ENCODE data around the gene SERPINB10. TPM values are rescaled to one million over a fixed set of nuclear protein-coding genes. Genes with fewer than 3 reads are reported as not detected.

Gene SERPINB10
- total RNA-seq, 3 donors from 2014 or later: 0.15 TPM; not detected in 2

DNA sequence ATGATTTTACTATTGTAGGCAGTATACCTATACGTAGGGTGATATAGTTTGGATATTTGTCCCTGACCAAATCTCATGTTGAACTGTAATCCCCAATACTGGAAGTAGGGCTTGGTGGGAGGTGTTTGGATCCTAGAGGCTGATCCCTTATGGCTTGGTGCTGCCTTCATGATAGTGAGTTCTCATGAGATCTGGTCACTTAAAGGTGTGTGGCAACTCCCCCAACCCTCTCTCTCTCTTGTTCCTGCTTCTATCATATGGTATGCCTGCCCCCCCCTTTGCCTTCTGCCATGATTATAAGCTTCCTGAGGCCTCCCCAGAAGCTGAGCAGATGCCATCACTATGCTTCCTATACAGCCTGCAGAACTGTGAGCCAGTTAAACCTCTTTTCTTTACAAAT is 1.7 kb upstream of the SERPINB10 start:
- Histone ChIP-seq H3K27ac (no peak overlapping the region), H3K27me3 (no peaks in the 10 kb centered on the region), H3K4me3 (no peak overlapping the region), H3K9me3 (no peaks in the 10 kb centered on the region), H3K36me3 (no peaks in the 10 kb centered on the region), H3K4me1 (no peaks in the 10 kb centered on the region)
- intact Hi-C loops (cut with DNase I; ENCODE audit: low total_unique reads): no loop called here
- DNase-seq (ENCODE audit: low spot score in 2 of 2): no peak
- TF ChIP-seq POLR2A (IDR thresholded peaks at IDR 0.05): no peak
- TF ChIP-seq POLR2AphosphoS5 (IDR thresholded peaks at IDR 0.05): no peak
- TF ChIP-seq, protein P1, sequence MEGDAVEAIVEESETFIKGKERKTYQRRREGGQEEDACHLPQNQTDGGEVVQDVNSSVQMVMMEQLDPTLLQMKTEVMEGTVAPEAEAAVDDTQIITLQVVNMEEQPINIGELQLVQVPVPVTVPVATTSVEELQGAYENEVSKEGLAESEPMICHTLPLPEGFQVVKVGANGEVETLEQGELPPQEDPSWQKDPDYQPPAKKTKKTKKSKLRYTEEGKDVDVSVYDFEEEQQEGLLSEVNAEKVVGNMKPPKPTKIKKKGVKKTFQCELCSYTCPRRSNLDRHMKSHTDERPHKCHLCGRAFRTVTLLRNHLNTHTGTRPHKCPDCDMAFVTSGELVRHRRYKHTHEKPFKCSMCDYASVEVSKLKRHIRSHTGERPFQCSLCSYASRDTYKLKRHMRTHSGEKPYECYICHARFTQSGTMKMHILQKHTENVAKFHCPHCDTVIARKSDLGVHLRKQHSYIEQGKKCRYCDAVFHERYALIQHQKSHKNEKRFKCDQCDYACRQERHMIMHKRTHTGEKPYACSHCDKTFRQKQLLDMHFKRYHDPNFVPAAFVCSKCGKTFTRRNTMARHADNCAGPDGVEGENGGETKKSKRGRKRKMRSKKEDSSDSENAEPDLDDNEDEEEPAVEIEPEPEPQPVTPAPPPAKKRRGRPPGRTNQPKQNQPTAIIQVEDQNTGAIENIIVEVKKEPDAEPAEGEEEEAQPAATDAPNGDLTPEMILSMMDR (IDR thresholded peaks at IDR 0.05): no peak

DNA sequence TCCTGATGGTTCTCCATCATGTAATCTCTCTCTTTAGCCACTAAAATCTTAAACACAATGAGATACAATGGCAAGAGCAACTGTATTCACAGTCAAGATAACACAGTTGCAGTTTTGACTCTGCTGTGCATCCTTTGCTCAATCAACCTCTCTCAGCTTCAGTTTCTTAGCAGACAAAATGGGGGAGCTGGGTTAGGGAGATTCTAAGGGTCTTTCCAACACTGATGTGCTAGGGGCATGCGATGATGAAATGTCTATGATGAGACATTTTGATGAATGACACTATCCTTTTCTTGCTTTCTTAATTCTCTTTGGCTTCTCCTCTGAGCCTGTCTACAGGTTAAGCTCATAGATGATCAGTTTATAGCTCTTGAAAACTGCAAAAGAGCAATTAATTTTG is 1.1 kb downstream of the SERPINB10 start:
- H3K9me3 ChIP-seq: no peaks in the 10 kb centered on the region
- H3K4me1 ChIP-seq: no peaks in the 10 kb centered on the region
- TF ChIP-seq, protein P1 (IDR thresholded peaks at IDR 0.05): no peak
- TF ChIP-seq POLR2A (IDR thresholded peaks at IDR 0.05) (no peak), POLR2AphosphoS5 (IDR thresholded peaks at IDR 0.05) (no peak)
- H3K36me3 ChIP-seq: no peaks in the 10 kb centered on the region
- H3K4me3 ChIP-seq: no peak overlapping the region
- DNase-seq (ENCODE audit: low spot score in 2 of 2): no peak
- intact Hi-C loops (cut with DNase I; ENCODE audit: low total_unique reads): no loop called here
- no peak overlapping the region for H3K27ac ChIP-seq
- H3K27me3 ChIP-seq: no peaks in the 10 kb centered on the region

DNA sequence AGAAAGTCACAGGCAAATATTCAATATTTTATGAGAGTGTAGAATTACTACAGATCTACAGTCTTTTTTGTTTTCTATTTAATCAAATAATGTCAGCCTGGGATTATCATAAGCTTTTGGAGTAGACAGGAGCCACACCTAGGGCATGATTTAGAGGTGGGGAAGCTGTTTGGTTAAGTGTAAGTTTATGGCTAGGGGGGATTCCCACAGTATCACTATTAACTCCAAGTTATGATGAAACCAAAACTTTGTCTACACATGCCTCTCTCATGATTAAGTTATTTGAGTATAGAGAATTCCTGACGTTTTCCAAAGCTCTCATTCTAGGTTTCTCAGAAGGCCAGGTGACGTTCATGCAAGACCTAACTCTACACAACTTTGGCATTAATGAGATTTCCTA is 2.1 kb downstream of the SERPINB10 start:
- Histone ChIP-seq H3K9me3 (no peaks in the 10 kb centered on the region), H3K4me1 (no peaks in the 10 kb centered on the region), H3K27ac (no peak overlapping the region), H3K27me3 (no peaks in the 10 kb centered on the region), H3K4me3 (no peak overlapping the region), H3K36me3 (no peaks in the 10 kb centered on the region)
- no peak for TF ChIP-seq POLR2A (IDR thresholded peaks at IDR 0.05)
- no peak for TF ChIP-seq POLR2AphosphoS5 (IDR thresholded peaks at IDR 0.05)
- TF ChIP-seq, protein P1 (IDR thresholded peaks at IDR 0.05): no peak
- no peak for DNase-seq (ENCODE audit: low spot score in 2 of 2)
- intact Hi-C loops (cut with DNase I; ENCODE audit: low total_unique reads): no loop called here

DNA sequence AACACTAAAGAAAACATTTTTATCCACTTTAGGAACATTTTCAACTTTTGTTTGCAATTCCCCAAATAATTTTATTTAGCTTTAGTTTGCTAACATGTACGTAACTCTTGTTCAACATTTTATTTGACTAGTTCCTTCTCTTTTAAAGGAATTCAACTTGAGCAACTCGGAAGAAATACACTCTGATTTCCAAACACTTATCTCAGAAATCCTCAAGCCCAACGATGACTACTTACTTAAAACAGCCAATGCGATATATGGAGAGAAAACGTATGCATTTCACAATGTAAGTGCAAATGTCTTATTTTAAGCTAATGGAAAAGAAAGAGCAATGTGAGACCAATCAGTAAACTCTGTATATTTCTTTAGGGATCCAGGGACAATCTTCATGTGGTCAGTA is 10.1 kb downstream of the SERPINB10 start:
- TF ChIP-seq POLR2AphosphoS5 (IDR thresholded peaks at IDR 0.05) (no peak), POLR2A (IDR thresholded peaks at IDR 0.05) (no peak)
- TF ChIP-seq, protein P1 (IDR thresholded peaks at IDR 0.05): no peak
- intact Hi-C loops (cut with DNase I; ENCODE audit: low total_unique reads): no loop called here
- no peak overlapping the region for H3K4me3 ChIP-seq
- H3K27me3 ChIP-seq: no peaks in the 10 kb centered on the region
- no peaks in the 10 kb centered on the region for H3K4me1 ChIP-seq
- H3K9me3 ChIP-seq: no peaks in the 10 kb centered on the region
- H3K27ac ChIP-seq: no peak overlapping the region
- H3K36me3 ChIP-seq: no peaks in the 10 kb centered on the region
- no peak for DNase-seq (ENCODE audit: low spot score in 2 of 2)

DNA sequence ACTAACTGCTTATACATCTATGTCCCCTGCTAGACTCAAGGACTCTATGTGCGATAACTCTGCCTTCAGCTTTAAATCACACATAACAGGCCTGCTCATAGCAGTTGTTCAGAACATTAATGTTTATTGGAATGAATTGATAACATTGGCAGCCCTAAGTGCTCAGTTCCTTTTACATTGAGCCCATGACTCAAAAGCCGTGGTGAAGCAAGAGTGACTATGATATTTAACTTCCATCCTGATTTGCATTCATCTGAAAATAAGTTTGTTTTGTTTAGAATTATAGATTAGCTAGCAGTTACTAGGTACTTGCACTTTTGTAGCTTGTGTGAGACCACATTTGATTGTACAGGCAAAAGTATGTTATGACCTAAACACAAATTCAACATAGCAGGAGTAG is 14.3 kb downstream of the SERPINB10 start:
- H3K27ac ChIP-seq: no peak overlapping the region
- no peak for DNase-seq (ENCODE audit: low spot score in 2 of 2)
- no peak overlapping the region for H3K4me3 ChIP-seq
- no peaks in the 10 kb centered on the region for H3K27me3 ChIP-seq
- no peaks in the 10 kb centered on the region for H3K4me1 ChIP-seq
- no peaks in the 10 kb centered on the region for H3K36me3 ChIP-seq
- H3K9me3 ChIP-seq: no peaks in the 10 kb centered on the region
- intact Hi-C loops (cut with DNase I; ENCODE audit: low total_unique reads): no loop called here
- no peak for TF ChIP-seq POLR2AphosphoS5 (IDR thresholded peaks at IDR 0.05)
- TF ChIP-seq, protein P1 (IDR thresholded peaks at IDR 0.05): no peak
- TF ChIP-seq POLR2A (IDR thresholded peaks at IDR 0.05): no peak
